ENCODE measurements around the gene MAP3K5.

The MAP3K5 gene

GRCh38 chr6:136527831-136528230 is 264.4 kb downstream of the MAP3K5 start:
- no peak for TF ChIP-seq POLR2AphosphoS5 (IDR thresholded peaks at IDR 0.05; ENCODE audit: low read depth, low read length)
- no peak for TF ChIP-seq PAX5 (IDR thresholded peaks at IDR 0.05; ENCODE audit: insufficient read depth, low read length, severe bottlenecking)
- FAIRE-seq (no peak), DNase-seq (ENCODE audit: insufficient read length, low spot score) (no peak)

- no peak for FAIRE-seq
- TF ChIP-seq TAF1 (IDR thresholded peaks at IDR 0.05; ENCODE audit: low read depth, low read length) (no peak), POU2F2 (IDR thresholded peaks at IDR 0.05; ENCODE audit: low read depth, low read length) (no peak), POLR2A (IDR thresholded peaks at IDR 0.05; ENCODE audit: low read depth, low read length) (no peak), SPI1 (IDR thresholded peaks at IDR 0.05; ENCODE audit: low read depth, low read length) (no peak)
Measured at GRCh38 chr6:136526937-136527336, 265.3 kb downstream of the MAP3K5 start.

GRCh38 chr6:136526196-136526930 is 265.9 kb downstream of the MAP3K5 start:
- no peak for DNase-seq (ENCODE audit: insufficient read length, low spot score)
- TF ChIP-seq PAX5 (IDR thresholded peaks at IDR 0.05; ENCODE audit: insufficient read depth, low read length, severe bottlenecking) (no peak), SPI1 (IDR thresholded peaks at IDR 0.05; ENCODE audit: low read depth, low read length) (no peak)
- FAIRE-seq: no peak

More at GRCh38 chr6:136526937-136527336, 265.3 kb downstream of the MAP3K5 start:
- no peak for DNase-seq (ENCODE audit: insufficient read length, low spot score)

- DNase-seq (ENCODE audit: insufficient read length, low spot score): no peak
- no peak for TF ChIP-seq PAX5 (IDR thresholded peaks at IDR 0.05; ENCODE audit: insufficient read depth, low read length, severe bottlenecking)
- TF ChIP-seq POLR2AphosphoS5 (IDR thresholded peaks at IDR 0.05; ENCODE audit: low read depth, low read length): no peak
- TF ChIP-seq POLR2A (IDR thresholded peaks at IDR 0.05; ENCODE audit: low read depth, low read length): no peak
- TF ChIP-seq POU2F2 (IDR thresholded peaks at IDR 0.05; ENCODE audit: low read depth, low read length): no peak
- no peak for TF ChIP-seq SPI1 (IDR thresholded peaks at IDR 0.05; ENCODE audit: low read depth, low read length)
- TF ChIP-seq TAF1 (IDR thresholded peaks at IDR 0.05; ENCODE audit: low read depth, low read length): no peak
- no peak for FAIRE-seq
Measured at GRCh38 chr6:136525586-136526195, 266.6 kb downstream of the MAP3K5 start.

GRCh38 chr6:136524936-136525413 is 267.3 kb downstream of the MAP3K5 start:
- FAIRE-seq (no peak), DNase-seq (ENCODE audit: insufficient read length, low spot score) (no peak)
- no peak for TF ChIP-seq TAF1 (IDR thresholded peaks at IDR 0.05; ENCODE audit: low read depth, low read length)
- peak; percentile 63 for TF ChIP-seq SPI1 (IDR thresholded peaks at IDR 0.05; ENCODE audit: low read depth, low read length)

GRCh38 chr6:136524339-136524935 is 267.8 kb downstream of the MAP3K5 start:
- DNase-seq (ENCODE audit: insufficient read length, low spot score) (no peak), FAIRE-seq (no peak)
- TF ChIP-seq POLR2A (IDR thresholded peaks at IDR 0.05; ENCODE audit: low read depth, low read length) (no peak), SPI1 (IDR thresholded peaks at IDR 0.05; ENCODE audit: low read depth, low read length) (no peak), PAX5 (IDR thresholded peaks at IDR 0.05; ENCODE audit: insufficient read depth, low read length, severe bottlenecking) (no peak), POU2F2 (IDR thresholded peaks at IDR 0.05; ENCODE audit: low read depth, low read length) (no peak)

GRCh38 chr6:136523196-136523595 is 269.1 kb downstream of the MAP3K5 start:
- FAIRE-seq: no peak
- DNase-seq (ENCODE audit: insufficient read length, low spot score): no peak
- no peak for TF ChIP-seq TAF1 (IDR thresholded peaks at IDR 0.05; ENCODE audit: low read depth, low read length)
- no peak for TF ChIP-seq POLR2AphosphoS5 (IDR thresholded peaks at IDR 0.05; ENCODE audit: low read depth, low read length)
- no peak for TF ChIP-seq POLR2A (IDR thresholded peaks at IDR 0.05; ENCODE audit: low read depth, low read length)
- TF ChIP-seq PAX5 (IDR thresholded peaks at IDR 0.05; ENCODE audit: insufficient read depth, low read length, severe bottlenecking): no peak
- TF ChIP-seq SPI1 (IDR thresholded peaks at IDR 0.05; ENCODE audit: low read depth, low read length): no peak
- no peak for TF ChIP-seq POU2F2 (IDR thresholded peaks at IDR 0.05; ENCODE audit: low read depth, low read length)

- FAIRE-seq (no peak), DNase-seq (ENCODE audit: insufficient read length, low spot score) (no peak)
- TF ChIP-seq POLR2A (IDR thresholded peaks at IDR 0.05; ENCODE audit: low read depth, low read length) (no peak), SPI1 (IDR thresholded peaks at IDR 0.05; ENCODE audit: low read depth, low read length) (no peak), POLR2AphosphoS5 (IDR thresholded peaks at IDR 0.05; ENCODE audit: low read depth, low read length) (no peak), PAX5 (IDR thresholded peaks at IDR 0.05; ENCODE audit: insufficient read depth, low read length, severe bottlenecking) (no peak), TAF1 (IDR thresholded peaks at IDR 0.05; ENCODE audit: low read depth, low read length) (no peak), POU2F2 (IDR thresholded peaks at IDR 0.05; ENCODE audit: low read depth, low read length) (no peak)
Measured at GRCh38 chr6:136522636-136523035, 269.6 kb downstream of the MAP3K5 start.

GRCh38 chr6:136521911-136522310 is 270.4 kb downstream of the MAP3K5 start:
- DNase-seq (ENCODE audit: insufficient read length, low spot score) (no peak), FAIRE-seq (no peak)
- TF ChIP-seq POLR2A (IDR thresholded peaks at IDR 0.05; ENCODE audit: low read depth, low read length) (no peak), PAX5 (IDR thresholded peaks at IDR 0.05; ENCODE audit: insufficient read depth, low read length, severe bottlenecking) (no peak)

GRCh38 chr6:136521427-136521826 is 270.9 kb downstream of the MAP3K5 start:
- TF ChIP-seq POLR2AphosphoS5 (IDR thresholded peaks at IDR 0.05; ENCODE audit: low read depth, low read length) (no peak), POLR2A (IDR thresholded peaks at IDR 0.05; ENCODE audit: low read depth, low read length) (no peak), SPI1 (IDR thresholded peaks at IDR 0.05; ENCODE audit: low read depth, low read length) (no peak)
- DNase-seq (ENCODE audit: insufficient read length, low spot score) (no peak), FAIRE-seq (no peak)
